ENCODE results near the gene COA4. TPM values are rescaled to one million over a fixed set of nuclear protein-coding genes. Genes with fewer than 3 reads are reported as not detected.

The COA4 gene
- total and polyA plus RNA-seq, 2 donors (not counting 1 experiment from before 2014, with no cell fraction given): 59.6 to 60.8 TPM

- Histone ChIP-seq H3K36me3 (replicated peaks in 1 of 2; ENCODE audit: control extremely low read depth in 1 of 2, control insufficient read depth in 1 of 2, extremely low read depth in 1 of 2, insufficient read depth in 2 of 2, low read length in 1 of 2) (peaks cover 3 to 4% of the 10 kb centered on the region in 2 experiments), H3K4me3 (ENCODE audit: control extremely low read depth in 1 of 5, extremely low read depth in 1 of 5, insufficient read depth in 1 of 5, low read depth in 2 of 5, low read length in 4 of 5) (no peak overlapping the region), H3K27ac (ENCODE audit: low read length in 2 of 2) (no peak overlapping the region), H2AFZ (ENCODE audit: insufficient read depth, low read depth, low read length, poor library complexity, severe bottlenecking) (no peak overlapping the region), H3K27me3 (replicated peaks in 1 of 4; ENCODE audit: control extremely low read depth in 1 of 4, control insufficient read depth in 3 of 4, insufficient read depth in 4 of 4, low read length in 3 of 4) (no peaks in the 10 kb centered on the region), H3K4me1 (ENCODE audit: control insufficient read depth in 2 of 2, insufficient read depth in 2 of 2, low read length in 2 of 2) (no peaks in the 10 kb centered on the region), H3K9ac (ENCODE audit: low read length) (no peak overlapping the region), H4K20me1 (ENCODE audit: control insufficient read depth, insufficient read depth, low read length, poor library complexity, severe bottlenecking) (no peaks in the 10 kb centered on the region), H3K4me2 (replicated peaks; ENCODE audit: low read depth, low read length, poor library complexity, severe bottlenecking) (no peak overlapping the region), H3K9me3 (ENCODE audit: control extremely low read depth in 1 of 3, control insufficient read depth in 2 of 3, insufficient read depth in 1 of 3, low read length in 2 of 3) (no peaks in the 10 kb centered on the region), H3K79me2 (ENCODE audit: control insufficient read depth, insufficient read depth, low read length) (no peaks in the 10 kb centered on the region)
- Mint-ChIP-seq H3K27me3 (no peaks in the 10 kb centered on the region), H3K4me3 (no peak overlapping the region), H3K9me3 (ENCODE audit: insufficient read depth) (no peaks in the 10 kb centered on the region), H3K27ac (no peak overlapping the region), H3K4me1 (no peaks in the 10 kb centered on the region)
- ChIA-PET POLR2A (interaction anchor here (0.6 kb wide), 1 partner anchor 1639 kb away, joined by 5 read pairs; no protein-coding TSS in a partner anchor), CTCF (no interaction called here)
- no CpG with 5 or more reads among the region's 3 CpGs for WGBS (ENCODE audit: insufficient coverage)
- no peak for TF ChIP-seq EZH2 (IDR thresholded peaks at IDR 0.05; ENCODE audit: borderline replicate concordance, insufficient read depth, low read depth, low read length, poor library complexity, severe bottlenecking)
- DNase-seq (no peak), ATAC-seq (ENCODE audit: low read depth) (no peak)
- intact Hi-C loops (cut with micrococcal nuclease): no loop called here
Measured at GRCh38 chr11:73851046-73851764, 25.4 kb downstream of the COA4 start.

GRCh38 chr11:73839123-73839457 is 37.6 kb downstream of the COA4 start:
- intact Hi-C loops (cut with micrococcal nuclease): no loop called here
- no peaks in the 10 kb centered on the region for H3K79me2 ChIP-seq (ENCODE audit: control insufficient read depth, insufficient read depth, low read length)
- ChIA-PET POLR2A (no interaction called here), CTCF (no interaction called here)
- H2AFZ ChIP-seq (ENCODE audit: insufficient read depth, low read depth, low read length, poor library complexity, severe bottlenecking): no peak overlapping the region
- H3K27me3 Mint-ChIP-seq: no peaks in the 10 kb centered on the region
- no peaks in the 10 kb centered on the region for H3K9me3 Mint-ChIP-seq (ENCODE audit: insufficient read depth)
- no peaks in the 10 kb centered on the region for H3K4me1 ChIP-seq (ENCODE audit: control insufficient read depth in 2 of 2, insufficient read depth in 2 of 2, low read length in 2 of 2)
- H3K9me3 ChIP-seq (ENCODE audit: control extremely low read depth in 1 of 3, control insufficient read depth in 2 of 3, insufficient read depth in 1 of 3, low read length in 2 of 3): no peaks in the 10 kb centered on the region
- no peak overlapping the region for H3K27ac ChIP-seq (ENCODE audit: low read length in 2 of 2)
- H3K4me1 Mint-ChIP-seq: no peaks in the 10 kb centered on the region
- DNase-seq: no peak
- ATAC-seq (ENCODE audit: low read depth): no peak
- H3K9ac ChIP-seq (ENCODE audit: low read length): no peak overlapping the region
- TF ChIP-seq EZH2 (IDR thresholded peaks at IDR 0.05; ENCODE audit: borderline replicate concordance, insufficient read depth, low read depth, low read length, poor library complexity, severe bottlenecking) (no peak), CTCF (IDR thresholded peaks at IDR 0.05) (no peak)
- H3K4me2 ChIP-seq (replicated peaks; ENCODE audit: low read depth, low read length, poor library complexity, severe bottlenecking): no peak overlapping the region
- no peak overlapping the region for H3K27ac Mint-ChIP-seq
- H3K4me3 ChIP-seq (ENCODE audit: control extremely low read depth in 1 of 5, extremely low read depth in 1 of 5, insufficient read depth in 1 of 5, low read depth in 2 of 5, low read length in 4 of 5): no peak overlapping the region
- H3K4me3 Mint-ChIP-seq: no peak overlapping the region
- H3K27me3 ChIP-seq (replicated peaks in 1 of 4; ENCODE audit: control extremely low read depth in 1 of 4, control insufficient read depth in 3 of 4, insufficient read depth in 4 of 4, low read length in 3 of 4): no peaks in the 10 kb centered on the region
- H4K20me1 ChIP-seq (ENCODE audit: control insufficient read depth, insufficient read depth, low read length, poor library complexity, severe bottlenecking): no peaks in the 10 kb centered on the region
- peaks cover 3 to 13% of the 10 kb centered on the region in 2 experiments for H3K36me3 ChIP-seq (replicated peaks in 1 of 2; ENCODE audit: control extremely low read depth in 1 of 2, control insufficient read depth in 1 of 2, extremely low read depth in 1 of 2, insufficient read depth in 2 of 2, low read length in 1 of 2)
